Measurements from ENCODE around the gene SUCLA2.

SUCLA2 gene

GRCh38 chr13:48000559-48001113 lies 437 bp downstream of the SUCLA2 start:
- peak; percentile 9 for DNase-seq (ENCODE audit: low read depth, low spot score)
- in situ Hi-C loops (cut with HindIII; ENCODE audit: low sequenced_read_pairs): no loop called here

GRCh38 chr13:47999973-48000372 lies 1.1 kb downstream of the SUCLA2 start:
- DNase-seq (ENCODE audit: low read depth, low spot score): no peak
- TF ChIP-seq CTCF (IDR thresholded peaks at IDR 0.05; ENCODE audit: low read depth, low read length): no peak
- in situ Hi-C loops (cut with HindIII; ENCODE audit: low sequenced_read_pairs): no loop called here
- peak overlapping the region; percentile 100 for H3K4me3 ChIP-seq (ENCODE audit: low read depth, low read length)

More at GRCh38 chr13:48000559-48001113, 437 bp downstream of the SUCLA2 start:
- H3K4me3 ChIP-seq (ENCODE audit: low read depth, low read length): peak overlapping the region; percentile 100
- TF ChIP-seq CTCF (IDR thresholded peaks at IDR 0.05; ENCODE audit: low read depth, low read length): no peak

- H3K4me3 ChIP-seq (ENCODE audit: low read depth, low read length): no peak overlapping the region
- TF ChIP-seq CTCF (IDR thresholded peaks at IDR 0.05; ENCODE audit: low read depth, low read length): no peak
- in situ Hi-C loops (cut with HindIII; ENCODE audit: low sequenced_read_pairs): no loop called here
Measured at GRCh38 chr13:47997384-47997783, 3.7 kb downstream of the SUCLA2 start.

GRCh38 chr13:47991859-47992258 lies 9.2 kb downstream of the SUCLA2 start:
- no peak for TF ChIP-seq CTCF (IDR thresholded peaks at IDR 0.05; ENCODE audit: low read depth, low read length)
- in situ Hi-C loops (cut with HindIII; ENCODE audit: low sequenced_read_pairs): no loop called here
- no peak overlapping the region for H3K4me3 ChIP-seq (ENCODE audit: low read depth, low read length)
- DNase-seq (ENCODE audit: low read depth, low spot score): no peak

More at GRCh38 chr13:47997384-47997783, 3.7 kb downstream of the SUCLA2 start:
- DNase-seq (ENCODE audit: low read depth, low spot score): no peak

GRCh38 chr13:47990920-47991466 lies 10.1 kb downstream of the SUCLA2 start:
- no peak overlapping the region for H3K4me3 ChIP-seq (ENCODE audit: low read depth, low read length)
- no peak for TF ChIP-seq CTCF (IDR thresholded peaks at IDR 0.05; ENCODE audit: low read depth, low read length)
- DNase-seq (ENCODE audit: low read depth, low spot score): no peak
- in situ Hi-C loops (cut with HindIII; ENCODE audit: low sequenced_read_pairs): no loop called here

GRCh38 chr13:47990427-47990826 lies 10.6 kb downstream of the SUCLA2 start:
- in situ Hi-C loops (cut with HindIII; ENCODE audit: low sequenced_read_pairs): no loop called here
- H3K4me3 ChIP-seq (ENCODE audit: low read depth, low read length): no peak overlapping the region
- no peak for DNase-seq (ENCODE audit: low read depth, low spot score)
- TF ChIP-seq CTCF (IDR thresholded peaks at IDR 0.05; ENCODE audit: low read depth, low read length): no peak

Data from astrocyte of the spinal cord (primary cell).